Fibroblast of upper back skin (primary cell): Measurements from ENCODE around the gene SGMS2.

ENCODE experiments used
- DNase-seq: peaks from one replicate; pipeline ENCODE4 v3.0.0-alpha.2; 2013

Gene SGMS2

DNA sequence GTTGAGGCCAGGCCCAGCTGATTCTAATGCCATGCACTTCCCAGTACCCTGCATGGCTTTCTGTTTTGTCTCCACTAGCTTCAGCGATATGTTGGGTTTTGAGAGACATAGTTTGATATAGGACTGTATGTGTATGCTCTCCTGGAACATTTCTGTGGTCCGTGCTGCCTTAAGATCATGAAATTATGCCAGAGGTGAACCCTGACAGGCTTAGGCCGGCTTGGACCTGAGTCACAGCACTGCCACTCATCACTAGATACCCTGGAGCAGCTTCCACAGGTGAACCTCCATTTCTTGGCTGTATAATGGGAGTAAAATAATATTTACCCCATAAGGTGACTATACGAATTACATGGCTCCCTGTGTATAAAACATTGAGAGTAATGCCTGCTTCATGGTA is 6.4 kb downstream of the SGMS2 start:
- no peak for DNase-seq

DNA sequence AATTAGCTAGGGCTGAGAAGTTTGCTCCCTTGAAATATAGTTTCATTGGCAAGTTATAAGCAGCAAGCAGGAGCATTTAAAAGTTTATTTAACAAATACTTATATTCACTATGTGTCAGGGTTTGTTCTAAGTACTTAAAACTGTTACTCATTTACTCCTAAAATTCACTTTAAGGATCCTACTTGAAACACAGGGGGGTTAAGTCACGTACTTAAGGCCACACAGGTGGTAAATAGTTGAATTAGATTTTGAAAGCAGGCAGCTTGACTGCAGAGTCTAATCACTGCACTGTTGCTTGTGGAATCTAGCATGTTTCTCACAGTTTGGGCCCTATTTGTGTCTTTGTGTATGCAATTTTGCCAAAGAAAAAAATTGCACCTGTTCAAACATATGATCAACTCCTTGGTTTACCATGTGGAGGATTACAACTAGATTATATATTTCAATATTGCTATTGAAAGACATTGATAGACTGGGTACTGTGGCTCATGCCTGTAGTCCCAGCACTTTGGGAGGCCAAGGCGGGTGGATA is 7.6 kb downstream of the SGMS2 start:
- DNase-seq: no peak

DNA sequence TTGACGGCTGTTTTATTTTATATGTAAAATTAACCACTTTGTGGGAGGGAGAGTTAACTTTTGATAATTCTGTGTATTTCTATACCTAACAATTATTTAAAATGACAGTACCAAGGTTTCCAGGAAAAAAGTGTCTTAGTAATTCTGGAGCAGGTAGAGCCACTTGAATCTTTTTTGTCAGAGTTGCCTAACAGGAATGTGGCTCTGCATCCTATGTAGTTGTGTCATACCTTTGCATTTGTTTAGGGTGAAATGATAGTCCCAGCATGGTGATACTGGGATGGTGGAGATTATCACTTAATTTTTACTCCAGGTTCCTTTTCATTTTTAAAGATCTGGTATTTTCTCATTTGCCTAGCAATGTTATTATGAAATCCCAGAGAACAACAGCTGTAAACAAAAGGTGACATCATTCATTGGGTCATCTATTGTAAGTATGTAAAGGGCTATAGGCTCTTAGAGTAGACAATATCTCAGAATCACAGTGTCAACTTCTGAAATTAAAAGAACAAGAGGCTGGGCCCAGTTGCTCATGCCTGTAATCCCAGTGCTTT is 9.6 kb downstream of the SGMS2 start:
- DNase-seq: no peak

DNA sequence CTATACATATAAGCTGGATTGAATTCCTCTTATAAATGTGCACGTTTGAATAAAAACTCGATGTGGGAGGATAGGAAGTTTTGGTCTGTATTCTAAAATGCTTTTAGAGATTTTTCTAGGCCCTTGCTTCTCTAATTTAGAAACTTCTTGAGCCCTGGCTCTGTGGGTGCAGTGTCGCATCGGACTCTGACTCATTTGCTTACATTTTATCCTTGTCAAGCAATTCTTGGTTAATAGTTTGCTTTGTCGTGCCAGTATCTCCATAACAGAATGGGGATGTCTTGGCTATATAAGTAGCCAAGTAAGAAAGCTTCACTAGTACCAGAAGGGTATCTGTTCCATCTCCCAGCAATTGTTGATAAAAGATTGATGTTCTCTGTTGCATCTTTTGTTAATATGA is 10.7 kb downstream of the SGMS2 start:
- DNase-seq: no peak

DNA sequence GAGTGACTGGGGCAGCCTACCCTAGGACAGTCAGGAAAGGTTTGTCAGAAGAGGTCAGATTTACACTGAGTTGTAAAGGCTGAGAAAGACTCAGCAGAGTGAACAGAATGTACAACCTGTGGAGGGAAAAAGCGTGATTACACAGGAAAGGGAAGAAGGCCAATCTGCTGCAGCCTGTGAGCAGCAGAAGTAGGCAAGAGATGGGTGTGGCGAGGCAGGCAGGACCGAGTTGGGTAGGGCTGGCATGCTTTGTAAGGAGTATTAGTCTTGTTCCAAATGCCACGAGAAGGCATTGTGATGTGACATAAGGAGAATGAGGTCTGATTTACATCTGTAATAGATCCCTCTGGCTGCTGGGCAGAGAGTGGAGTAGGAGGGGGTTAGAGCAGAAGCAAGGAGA is 12.6 kb downstream of the SGMS2 start:
- DNase-seq: no peak

DNA sequence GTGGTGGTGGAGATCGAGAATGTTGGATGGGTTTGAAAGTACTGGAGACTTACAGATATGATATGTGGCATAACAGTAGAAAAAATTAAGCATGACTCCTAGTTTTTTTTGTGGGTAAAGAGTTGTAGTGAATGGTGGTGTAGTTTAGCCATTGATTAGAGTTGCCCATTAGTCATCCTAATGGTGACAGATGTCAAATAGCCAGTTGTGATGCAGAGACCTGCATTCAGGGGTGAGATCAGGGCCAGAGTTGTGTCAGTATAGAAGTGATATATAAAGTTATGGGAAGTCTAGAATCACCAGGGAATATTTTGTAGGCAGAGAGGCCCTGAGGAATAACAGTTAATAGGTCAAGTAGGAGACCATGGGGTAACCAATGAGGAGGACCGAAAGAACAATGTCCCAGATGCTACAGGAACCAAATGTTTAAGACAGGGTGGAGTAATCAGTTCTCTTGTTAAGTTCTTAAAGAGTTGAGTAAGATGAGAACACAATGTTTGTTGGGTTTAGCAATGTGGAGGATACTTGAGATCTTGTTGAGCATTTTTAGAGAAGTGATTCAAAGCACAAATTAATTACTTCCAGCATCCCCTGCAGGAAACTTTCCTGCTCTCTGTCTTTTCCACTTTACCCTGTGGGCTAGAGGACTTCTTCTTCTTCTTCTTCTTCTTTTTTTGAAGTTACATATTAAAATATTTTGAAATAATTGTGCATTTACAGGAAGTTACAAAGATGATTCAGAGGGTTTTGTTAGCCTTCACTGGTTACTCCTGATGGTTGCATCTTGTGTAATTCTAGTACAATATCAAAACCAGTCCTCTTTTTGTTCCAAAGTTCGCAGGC is 13.3 kb downstream of the SGMS2 start:
- peak; percentile 16 for DNase-seq

DNA sequence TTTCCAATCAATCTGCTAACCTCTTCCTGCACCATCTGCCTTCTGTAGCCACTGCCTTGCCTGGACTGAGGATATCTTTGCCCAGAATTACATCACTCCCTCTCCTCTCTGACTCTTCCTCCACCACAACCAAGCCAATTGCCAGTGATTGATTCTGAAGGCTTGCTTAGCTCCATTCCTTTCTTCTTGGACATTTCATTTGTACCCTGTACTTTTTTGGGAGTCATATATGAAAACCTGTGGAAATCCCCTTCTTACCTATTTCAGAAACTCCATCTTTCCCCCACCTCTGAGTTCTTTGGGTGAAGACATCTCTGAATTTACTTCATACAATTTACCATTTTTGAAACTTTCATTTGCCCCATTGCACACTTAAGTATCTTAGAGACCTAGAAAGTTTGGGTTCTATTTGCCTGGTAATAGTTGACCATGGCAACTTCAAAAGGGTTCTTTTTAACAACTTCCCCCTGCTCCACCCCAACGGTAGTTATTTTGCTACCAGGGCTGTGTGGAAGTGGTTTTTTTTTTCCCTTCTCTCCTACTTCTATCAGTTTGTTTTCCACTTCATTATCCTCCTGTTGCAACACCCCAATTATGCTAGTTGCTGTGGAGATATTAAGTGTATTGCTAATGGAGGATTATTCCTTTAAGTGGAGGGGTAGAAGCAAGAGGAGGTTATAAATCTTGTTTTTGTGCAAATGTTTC is 14.3 kb downstream of the SGMS2 start:
- DNase-seq: peak; percentile 60

DNA sequence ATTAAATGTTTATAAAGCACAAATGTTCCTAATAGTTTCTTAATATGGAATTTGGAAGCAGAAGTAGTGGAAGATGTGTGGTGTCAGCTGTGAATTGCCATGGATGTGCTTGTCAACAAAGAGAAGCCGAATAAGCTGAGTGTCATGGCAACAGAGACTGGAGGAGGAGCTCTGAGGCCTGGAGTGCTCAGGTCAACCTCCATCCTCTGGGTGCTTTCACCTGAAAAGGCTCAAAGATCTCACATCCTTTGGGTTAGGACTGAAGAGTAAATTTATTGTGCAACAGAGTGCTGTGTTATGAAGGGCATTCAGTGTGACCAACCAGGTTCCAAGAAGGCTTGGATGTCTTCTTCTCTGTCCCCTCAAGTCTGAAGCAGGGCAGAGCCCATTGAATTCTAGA is 18.7 kb downstream of the SGMS2 start:
- no peak for DNase-seq

DNA sequence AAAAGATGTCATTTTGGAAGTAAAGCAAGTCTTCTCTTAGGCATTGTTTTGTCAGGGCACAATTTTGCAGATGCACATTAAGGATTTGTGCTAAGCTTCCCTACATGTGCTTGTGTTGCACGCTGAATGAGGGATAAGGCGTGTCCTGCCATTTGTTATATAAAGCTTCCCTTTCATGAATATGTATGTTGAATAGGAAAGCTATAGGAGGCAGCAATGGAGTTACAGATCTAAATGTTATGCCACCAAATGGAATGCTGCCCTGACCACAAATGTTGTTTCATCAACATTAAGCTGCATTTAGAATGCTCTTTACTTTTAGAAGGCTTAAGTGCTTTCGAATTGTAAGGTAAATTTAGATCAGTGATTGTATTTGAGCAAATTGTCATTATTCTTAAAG is 20.9 kb downstream of the SGMS2 start:
- DNase-seq: no peak

DNA sequence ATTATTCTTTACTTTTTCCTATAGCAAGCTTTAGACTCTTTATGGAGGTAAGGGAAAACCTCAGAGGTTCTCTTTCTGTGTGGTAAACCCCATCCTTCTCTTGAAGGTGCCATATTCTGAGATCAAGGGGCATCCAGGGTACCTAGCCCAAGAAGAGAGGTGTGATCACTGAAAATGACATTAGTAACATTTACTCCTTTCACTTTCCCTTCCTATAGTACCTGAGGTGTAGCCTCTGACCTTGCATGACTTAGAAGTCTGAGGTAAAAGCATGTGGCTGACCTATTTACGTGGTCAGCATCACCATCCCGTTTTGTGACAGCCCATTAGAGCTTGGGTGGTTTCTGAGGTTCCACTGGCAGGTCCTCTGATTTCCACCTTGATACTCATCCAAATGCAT is 25.7 kb downstream of the SGMS2 start:
- no peak for DNase-seq

DNA sequence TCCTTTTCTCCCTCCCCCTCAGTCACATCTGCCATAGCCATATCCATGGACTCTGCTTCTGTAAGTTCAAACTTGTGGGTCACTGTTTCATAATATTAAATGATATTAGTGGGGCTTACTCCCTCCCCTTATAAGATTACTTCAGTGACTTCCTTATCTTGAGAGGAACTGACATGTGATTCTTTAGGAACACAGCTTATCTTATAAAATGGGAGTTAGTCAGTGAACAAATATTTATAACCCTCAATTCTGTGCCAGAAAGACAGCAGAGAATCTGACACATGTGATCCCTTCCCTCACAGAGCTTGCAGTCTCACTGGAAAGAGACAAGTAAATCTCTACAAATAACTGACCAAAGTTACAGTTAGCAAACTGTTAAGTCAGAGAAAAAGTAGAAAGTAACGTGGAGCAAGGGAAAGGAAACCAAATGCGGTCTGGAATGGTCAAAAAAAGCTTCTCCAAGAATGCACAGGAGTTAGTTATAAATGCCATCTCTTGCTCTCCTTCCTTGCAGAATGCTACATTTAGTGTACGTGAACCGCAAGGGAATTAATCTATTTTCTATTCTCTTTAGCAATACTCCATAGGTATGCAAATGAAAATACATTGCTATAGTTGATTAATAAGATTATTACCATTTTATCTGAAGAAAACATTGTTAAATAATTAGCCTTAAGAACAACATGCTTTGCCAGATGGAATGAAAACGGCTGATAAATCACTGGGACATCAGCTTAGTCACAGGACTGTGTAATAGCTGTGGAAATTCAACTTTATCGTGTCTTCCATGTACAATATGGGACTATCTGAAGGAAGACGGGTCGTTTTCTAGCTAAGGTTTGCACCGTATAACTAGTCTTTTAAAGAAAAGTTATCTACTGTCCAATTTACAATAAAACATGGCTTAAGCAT is 29.0 kb downstream of the SGMS2 start:
- peak; percentile 65 for DNase-seq

DNA sequence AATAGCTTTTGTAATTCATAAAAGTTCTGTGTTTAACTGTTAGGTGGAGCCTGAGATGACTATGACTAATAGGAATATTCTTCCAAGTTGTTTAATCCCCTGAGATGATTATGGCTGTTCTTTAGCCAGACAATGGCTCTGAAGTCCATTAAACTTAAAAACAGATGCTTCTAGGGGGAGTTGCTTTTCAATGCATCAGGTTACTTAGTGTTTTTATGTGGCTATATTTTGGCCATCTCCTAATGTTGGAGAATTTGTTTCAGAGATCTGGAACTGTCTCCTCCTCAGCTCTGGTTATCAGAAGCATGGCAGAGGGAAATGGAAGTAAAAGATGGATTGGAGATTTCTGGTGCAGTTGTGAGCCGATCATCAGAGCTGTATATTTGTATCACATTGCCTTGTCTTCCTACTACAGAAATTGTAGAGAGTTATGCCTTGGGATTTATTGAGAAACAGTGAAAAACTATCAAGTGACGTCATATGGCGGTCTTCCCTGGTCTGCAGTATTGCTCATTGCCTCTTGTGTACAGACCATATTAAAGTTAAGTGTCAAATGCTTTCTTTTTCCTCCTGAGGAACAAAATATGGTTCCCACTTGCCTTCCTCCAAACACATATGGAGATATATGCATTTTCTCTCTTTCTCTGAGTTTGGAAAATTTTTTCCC is 29.8 kb downstream of the SGMS2 start:
- DNase-seq: peak; percentile 72

DNA sequence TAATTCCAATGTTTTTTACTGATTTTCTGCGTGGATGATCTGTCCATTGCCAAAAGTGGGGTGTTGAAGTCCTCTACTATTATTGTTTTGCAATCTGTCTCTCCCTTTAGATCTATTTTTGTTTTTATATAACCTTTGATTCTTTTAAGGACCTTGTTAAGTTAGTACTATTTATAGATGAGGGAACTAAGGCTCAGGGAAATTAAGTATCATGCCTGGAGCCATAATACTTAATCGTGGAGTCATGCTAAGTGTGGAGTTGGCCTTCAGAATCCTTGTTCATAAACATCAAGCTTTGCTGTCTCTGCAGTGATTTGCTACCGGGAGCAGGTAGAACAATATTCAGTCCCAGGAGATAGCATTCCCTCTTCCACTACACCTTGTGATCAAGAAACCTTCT is 31.0 kb downstream of the SGMS2 start:
- DNase-seq: no peak

DNA sequence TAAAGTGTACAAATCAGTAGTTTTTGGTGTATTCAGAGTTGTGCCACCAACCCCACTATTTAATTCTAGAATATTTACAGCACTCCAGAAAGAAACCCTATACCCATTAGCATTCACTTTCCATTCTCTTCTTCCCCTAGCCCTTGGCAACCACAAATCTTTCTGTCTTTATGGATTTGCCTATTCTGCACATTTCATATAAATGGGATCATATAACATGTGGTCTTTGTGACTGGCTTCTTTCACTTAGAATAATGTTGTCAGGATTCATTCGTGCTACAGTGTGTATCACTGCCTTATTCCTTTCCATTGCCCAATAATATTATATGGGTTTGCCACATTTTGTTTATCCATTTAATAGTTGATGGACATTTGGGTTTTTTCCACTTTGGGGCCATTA is 32.2 kb downstream of the SGMS2 start:
- DNase-seq: no peak

DNA sequence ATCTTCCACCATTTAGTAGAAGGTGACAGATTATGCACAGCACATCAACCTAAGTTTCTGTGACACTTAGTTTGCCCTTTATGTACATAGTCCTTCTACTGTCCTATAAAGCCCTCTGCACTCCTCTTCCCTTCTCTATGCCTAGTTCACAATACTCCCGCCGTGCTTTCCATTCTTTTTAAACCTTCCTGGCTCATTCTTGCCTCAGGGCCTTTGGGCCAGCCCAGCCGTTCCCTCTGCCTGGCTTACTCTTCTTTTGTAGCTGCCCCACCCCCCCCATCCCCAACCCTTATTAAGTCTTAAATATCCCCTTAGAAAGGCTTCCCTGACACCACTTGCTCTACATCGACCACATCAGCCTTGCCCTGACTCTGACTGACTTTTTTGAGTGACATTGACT is 33.0 kb downstream of the SGMS2 start:
- DNase-seq: no peak

DNA sequence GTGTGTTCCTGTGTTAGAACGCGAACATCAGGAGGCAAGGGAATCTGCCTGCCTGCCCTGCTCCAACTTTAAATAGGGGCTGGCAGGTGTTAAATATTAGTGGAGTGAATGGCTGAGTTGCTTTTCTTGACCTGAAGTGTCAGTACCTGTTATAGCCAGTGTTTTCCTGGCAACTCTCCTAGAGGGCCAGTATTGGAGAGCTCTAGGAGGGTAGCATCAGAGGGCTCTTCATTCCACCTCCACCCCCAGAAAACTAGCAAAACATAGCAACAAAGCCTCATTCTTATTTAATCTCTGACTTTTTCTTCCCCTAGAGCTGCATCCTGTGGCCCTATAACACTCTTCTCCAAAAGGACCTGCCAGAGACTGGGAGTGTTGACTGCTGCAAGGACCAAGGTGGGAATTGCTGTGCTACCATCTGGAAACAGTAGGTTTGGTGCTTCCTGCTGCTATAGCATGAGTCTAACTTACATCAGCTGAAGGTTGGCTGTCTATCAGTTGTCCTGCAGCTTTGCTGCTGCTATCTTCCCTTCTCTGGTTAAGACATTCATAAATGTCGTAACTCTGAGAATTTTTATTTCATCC is 33.5 kb downstream of the SGMS2 start:
- DNase-seq: no peak

DNA sequence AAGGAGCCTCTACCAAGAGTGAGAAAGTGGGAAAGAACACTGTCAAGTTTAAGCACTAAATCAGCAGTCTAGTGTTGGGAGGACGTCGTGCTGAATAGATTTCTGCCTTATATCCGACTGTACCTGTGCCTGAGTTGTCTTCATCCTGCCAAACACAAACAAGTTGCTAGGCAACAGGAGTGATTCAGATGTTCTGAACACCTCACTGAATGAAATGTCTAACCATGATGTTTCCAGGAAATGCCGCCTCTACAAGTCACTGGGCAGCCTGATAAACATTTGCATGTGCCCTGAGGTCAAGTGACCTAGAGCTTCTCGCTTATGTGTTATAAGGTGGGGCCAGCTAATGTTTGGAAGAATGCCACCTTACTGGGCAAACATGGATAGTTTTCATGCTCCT is 37.9 kb downstream of the SGMS2 start:
- DNase-seq: peak; percentile 16

DNA sequence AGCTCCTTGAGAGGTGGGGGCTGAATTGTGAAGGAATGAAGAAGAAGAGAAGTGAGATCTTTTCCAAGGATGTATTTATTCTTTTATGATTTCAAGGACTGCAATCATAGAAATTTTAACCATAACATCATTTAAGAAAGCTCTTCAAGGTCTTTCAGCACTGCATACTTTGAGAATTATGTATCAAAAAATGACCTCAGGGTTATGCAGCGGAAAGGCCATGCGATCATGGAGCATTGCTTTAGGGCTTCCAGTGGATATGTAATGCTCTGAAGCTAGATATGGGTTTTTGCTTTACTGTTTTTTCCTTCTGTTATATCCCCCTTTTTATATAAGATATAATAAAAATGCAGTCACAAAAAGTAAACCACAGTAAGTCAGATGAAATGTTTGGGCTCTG is 38.7 kb downstream of the SGMS2 start:
- DNase-seq: peak; percentile 50

DNA sequence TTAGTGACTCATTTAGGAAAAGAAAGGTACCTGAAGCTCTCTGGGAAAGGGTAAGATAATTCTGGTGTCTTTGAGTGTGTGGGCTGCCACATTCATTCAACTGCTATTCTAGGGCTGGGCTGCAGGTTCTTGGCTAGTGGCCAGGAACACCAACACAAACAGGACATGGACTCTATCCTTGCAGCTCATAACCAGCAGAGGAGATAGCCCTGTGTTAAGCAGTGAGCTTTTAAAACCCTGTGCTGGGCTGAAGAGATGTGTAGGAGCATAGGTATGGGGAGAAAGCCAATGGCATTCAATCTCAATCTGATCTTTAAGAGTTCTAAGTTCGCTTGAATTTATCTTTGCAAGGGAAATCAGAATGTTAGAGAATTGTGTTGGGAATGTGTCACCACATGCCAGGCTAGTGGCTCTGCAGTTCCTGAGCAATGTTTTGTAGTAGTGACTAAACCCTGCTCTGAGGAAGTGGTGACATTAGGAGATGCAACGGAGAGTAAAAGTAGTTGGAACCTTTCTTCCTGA is 39.2 kb downstream of the SGMS2 start:
- peak; percentile 31 for DNase-seq

DNA sequence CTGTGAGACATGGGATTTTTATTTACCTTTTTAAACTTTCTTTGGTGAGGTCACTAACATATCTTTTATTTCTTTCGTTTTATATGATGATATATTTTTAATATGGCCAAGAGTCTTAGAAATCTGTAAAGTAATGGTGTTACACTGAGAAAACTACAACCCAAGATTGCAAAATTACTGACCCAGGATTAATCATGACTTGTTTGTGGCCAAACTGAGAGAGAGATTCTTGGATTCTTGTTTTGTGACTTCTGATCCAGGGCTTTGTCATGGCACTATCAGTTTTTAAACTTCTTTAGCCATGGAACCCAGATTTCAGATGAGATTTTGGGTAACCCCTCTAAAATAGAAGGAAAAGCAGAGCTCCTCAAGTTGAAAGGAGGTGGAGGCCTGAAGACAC is 42.0 kb downstream of the SGMS2 start:
- DNase-seq: no peak

DNA sequence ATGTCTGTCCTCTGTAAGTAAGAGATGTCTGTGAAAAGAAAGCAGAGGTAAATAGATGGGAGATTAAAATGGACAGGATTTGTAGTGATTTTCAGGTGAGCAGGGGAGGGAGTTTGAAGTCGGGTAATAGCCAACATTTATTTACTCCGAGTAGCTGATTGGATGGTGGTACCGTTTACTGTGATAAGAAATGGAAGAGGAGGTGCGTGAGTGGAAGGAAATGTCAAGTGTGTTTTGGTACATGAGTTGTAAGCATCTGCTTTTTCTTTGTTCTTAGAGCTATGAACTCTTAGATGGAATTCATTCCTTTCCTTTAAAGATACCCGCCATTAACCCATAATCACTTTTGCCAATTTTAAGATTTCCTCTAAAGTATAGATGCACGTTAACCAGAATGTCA is 45.5 kb downstream of the SGMS2 start:
- DNase-seq: no peak
